BLaER1 treated with 17β-estradiol and CSF1 and Interleukin-3, amounts not matched to agents 10 nM and 100 nM (cell line): ENCODE results near the gene KCNN1.
"Not testable (repeated sequence)": the region's sequence is repeated elsewhere in the genome, so short reads cannot be mapped to it uniquely, and the experiment has no call there.

Source experiments
- H3K27ac ChIP-seq, 11 experiments: shearing (Covaris generic); formaldehyde crosslinking; 2 replicates each; pipeline ENCODE4 v1.8.1; 2022
- H3K27me3 ChIP-seq, 11 experiments: shearing (Covaris generic); formaldehyde crosslinking; 2 replicates each; pipeline ENCODE4 v1.8.1; 2022
- H3K36me3 ChIP-seq, 11 experiments: shearing (Covaris generic); formaldehyde crosslinking; 2 replicates each; pipeline ENCODE4 v1.8.1; 2022
- H3K4me1 ChIP-seq, 10 experiments: shearing (Covaris generic); formaldehyde crosslinking; 2 replicates each; pipeline ENCODE4 v1.8.1; 2022
- H3K4me2 ChIP-seq, 11 experiments: shearing (Covaris generic); formaldehyde crosslinking; 2 replicates each; pipeline ENCODE4 v1.8.1; 2022
- H3K4me3 ChIP-seq, 10 experiments: shearing (Covaris generic); formaldehyde crosslinking; 2 replicates each; pipeline ENCODE4 v1.8.1; 2022
- H3K9ac ChIP-seq, 11 experiments: shearing (Covaris generic); formaldehyde crosslinking; 2 replicates each; pipeline ENCODE4 v1.8.1; 2022
- H3K9me3 ChIP-seq, 11 experiments: shearing (Covaris generic); formaldehyde crosslinking; replicated peaks in 1 of 11; 2 replicates each; pipeline ENCODE4 v1.8.1; 2022
- H4K20me1 ChIP-seq, 11 experiments: shearing (Covaris generic); formaldehyde crosslinking; 2 replicates each; pipeline ENCODE4 v1.8.1; 2022
- Cebpa-rat ChIP-seq, 11 experiments: shearing (Covaris generic); IDR thresholded peaks; 2 replicates each; pipeline ENCODE4 v1.8.1; 2022

Gene KCNN1

DNA sequence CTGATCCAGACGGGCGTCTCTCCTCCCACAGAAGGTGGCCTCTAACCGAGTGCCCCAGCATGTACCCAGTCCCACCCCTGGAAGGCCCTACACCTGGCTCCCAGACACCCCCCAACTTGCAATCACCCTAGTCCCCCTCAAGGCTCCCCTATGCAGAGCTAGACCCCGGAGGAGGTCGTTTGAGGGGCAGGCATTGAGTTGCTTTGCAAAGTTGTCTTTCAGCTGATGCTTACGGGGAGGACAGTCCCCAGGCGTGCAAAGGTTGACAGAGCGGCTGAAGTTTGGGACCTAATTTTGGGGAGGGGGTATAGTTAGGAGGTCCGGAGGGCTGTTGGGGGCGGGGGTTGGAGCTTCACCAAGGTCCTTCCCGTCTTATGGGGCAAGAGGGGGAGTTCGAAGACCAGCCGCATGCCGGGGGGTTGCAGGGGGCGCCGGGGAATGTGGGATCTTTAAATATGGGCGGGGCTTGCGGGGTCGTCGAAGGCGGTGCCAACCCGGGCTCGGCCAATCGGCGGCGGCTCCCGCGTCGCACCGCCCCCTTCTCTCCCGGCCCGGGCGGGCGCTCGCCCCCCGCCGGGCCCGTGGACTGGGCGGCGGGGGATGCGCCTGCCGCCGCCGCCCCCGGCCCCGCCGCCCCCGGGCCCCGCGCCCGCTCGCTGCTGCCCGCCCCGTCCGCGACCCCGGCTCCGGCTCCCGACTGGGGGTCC, at the start of gene KCNN1:
Gene KCNN1 (plus strand): TSS at position 558 of the 707 bp plus-strand sequence. CDS start 6,782 bp downstream, outside the sequence.
- Histone ChIP-seq H3K4me3 (peak within 1 kb of the TSS in 9 of 10 experiments; percentile 34 to 62 (median 44); a peak in 14 of 20 replicates), H3K9ac (peak within 1 kb of the TSS in 5 of 11 experiments; percentile 13 to 56 (median 38); a peak in 5 of 22 replicates), H4K20me1 (peaks cover 0 to 5% (median 0%) of the 10 kb centered on the region in 11 experiments; a peak in 1 of 22 replicates), H3K4me2 (peak within 1 kb of the TSS; percentile 48 to 93 (median 78)), H3K27ac (peak within 1 kb of the TSS in 5 of 11 experiments; percentile 6 to 58 (median 37); a peak in 7 of 22 replicates), H3K4me1 (peaks cover 17 to 58% (median 44%) of the 10 kb centered on the region in 10 experiments), H3K36me3 (no peaks in the 10 kb centered on the region), H3K27me3 (peaks cover 21 to 59% (median 44%) of the 10 kb centered on the region in 11 experiments), H3K9me3 (no peaks in the 10 kb centered on the region)
- TF ChIP-seq Cebpa-rat (IDR thresholded peaks at IDR 0.05) = no peak

DNA sequence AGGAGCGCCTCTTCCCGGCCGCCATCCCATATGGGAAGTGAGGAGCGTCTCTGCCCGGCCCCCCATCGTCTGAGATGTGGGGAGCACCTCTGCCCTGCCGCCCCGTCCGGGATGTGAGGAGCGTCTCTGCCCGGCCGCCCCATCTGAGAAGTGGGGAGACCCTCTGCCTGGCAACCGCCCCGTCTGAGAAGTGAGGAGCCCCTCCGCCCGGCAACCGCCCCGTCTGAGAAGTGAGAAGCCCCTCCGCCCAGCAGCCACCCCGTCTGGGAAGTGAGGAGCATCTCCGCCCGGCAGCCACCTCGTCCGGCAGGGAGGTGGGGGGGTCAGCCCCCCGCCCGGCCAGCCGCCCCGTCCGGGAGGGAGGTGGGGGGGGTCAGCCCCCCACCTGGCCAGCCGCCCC, 48.8 kb upstream of the KCNN1 start:
- H3K27ac ChIP-seq, H3K4me1 ChIP-seq, H3K4me2 ChIP-seq, H3K4me3 ChIP-seq, H3K9ac ChIP-seq, H4K20me1 ChIP-seq, H3K27me3 ChIP-seq, H3K36me3 ChIP-seq: not testable (repeated sequence)
- peaks cover 25 to 53% (median 36%) of the 10 kb centered on the region in 11 experiments for H3K9me3 ChIP-seq

DNA sequence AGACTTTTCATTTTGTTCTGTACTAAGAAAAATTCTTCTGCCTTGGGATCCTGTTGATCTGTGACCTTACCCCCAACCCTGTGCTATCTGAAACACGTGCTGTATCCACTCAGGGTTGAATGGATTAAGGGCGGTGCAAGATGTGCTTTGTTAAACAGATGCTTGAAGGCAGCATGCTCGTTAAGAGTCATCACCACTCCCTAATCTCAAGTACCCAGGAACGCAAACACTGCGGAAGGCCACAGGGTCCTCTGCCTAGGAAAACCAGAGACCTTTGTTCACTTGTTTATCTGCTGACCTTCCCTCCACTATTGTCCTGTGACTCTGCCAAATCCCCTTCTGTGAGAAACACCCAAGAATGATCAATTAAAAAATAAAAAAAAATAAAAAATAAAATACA, 47.8 kb upstream of the KCNN1 start:
- H3K4me3 ChIP-seq, H3K27ac ChIP-seq, H3K9ac ChIP-seq, H3K36me3 ChIP-seq, H3K4me1 ChIP-seq, H4K20me1 ChIP-seq, H3K4me2 ChIP-seq, H3K27me3 ChIP-seq: not testable (repeated sequence)
- peaks cover 15 to 44% (median 27%) of the 10 kb centered on the region in 11 experiments for H3K9me3 ChIP-seq

DNA sequence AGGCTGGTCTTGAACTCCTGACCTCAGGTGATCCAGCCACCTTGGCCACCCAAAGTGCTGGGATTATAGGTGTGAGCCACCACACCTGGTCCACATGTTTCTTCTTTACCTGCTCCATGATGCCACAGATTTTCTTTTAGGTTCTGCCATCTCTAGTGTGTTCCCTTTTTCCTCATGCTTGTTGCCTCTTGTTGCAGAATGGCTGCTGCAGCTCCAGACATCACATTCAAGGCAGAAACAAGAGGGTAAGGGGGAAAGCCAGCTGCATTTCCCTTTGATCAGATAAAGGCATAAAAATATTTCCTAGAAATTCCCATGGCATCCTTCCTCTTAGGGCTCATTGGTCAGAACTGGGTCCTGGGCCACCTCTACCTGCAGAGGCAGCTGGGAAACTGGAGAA, 46.4 kb upstream of the KCNN1 start:
- Histone ChIP-seq H4K20me1 (no peaks in the 10 kb centered on the region), H3K9me3 (peaks cover 12 to 36% (median 21%) of the 10 kb centered on the region in 11 experiments; a peak in 21 of 22 replicates)

DNA sequence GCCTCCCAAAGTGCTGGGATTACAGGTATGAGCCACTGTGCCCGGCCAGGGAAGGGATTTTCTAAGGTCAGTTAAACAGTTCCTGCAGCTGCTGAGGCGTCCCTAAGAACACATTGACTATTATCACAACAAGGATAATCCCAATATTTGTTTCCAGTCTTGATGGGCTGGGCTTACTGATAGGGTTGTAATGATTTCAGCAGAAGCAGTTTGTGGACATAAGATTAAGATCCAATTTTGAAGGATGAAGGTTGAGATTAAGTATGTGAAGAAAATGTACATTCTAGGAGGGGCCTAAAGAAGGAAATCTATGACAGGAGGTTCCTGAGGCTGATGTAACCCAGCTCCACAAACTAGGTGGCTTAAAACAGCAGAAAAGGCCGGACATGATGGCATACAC, 44.8 kb upstream of the KCNN1 start:
- no peak for TF ChIP-seq Cebpa-rat (IDR thresholded peaks at IDR 0.05)

More for the DNA sequence above, 46.4 kb upstream of the KCNN1 start:
- TF ChIP-seq Cebpa-rat (IDR thresholded peaks at IDR 0.05) = no peak
- H3K4me1 ChIP-seq = no peaks in the 10 kb centered on the region
- H3K9ac ChIP-seq = no peak overlapping the region
- no peak overlapping the region for H3K4me2 ChIP-seq
- no peak overlapping the region for H3K27ac ChIP-seq
- H3K4me3 ChIP-seq = no peak overlapping the region
- H3K27me3 ChIP-seq = no peaks in the 10 kb centered on the region
- H3K36me3 ChIP-seq = no peaks in the 10 kb centered on the region

DNA sequence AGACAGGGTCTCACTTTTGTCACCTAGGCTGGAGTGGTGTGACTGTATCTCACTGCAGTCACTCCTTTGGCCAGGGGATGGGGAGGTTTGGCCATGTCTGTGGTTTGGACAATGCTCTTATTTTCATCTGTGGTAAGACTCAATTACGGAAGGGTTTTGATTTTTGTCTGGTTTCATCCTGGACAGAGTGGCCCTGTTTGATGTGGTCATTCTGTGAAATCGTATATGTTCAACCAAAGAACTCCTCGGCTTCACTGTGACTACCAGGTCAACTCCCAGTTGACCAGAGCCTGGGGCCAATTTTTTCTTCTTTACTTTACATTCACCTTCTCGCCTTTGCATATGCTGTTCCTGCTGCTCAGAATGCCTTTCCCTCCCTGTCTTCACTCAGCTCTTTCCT, 40.9 kb upstream of the KCNN1 start:
- no peaks in the 10 kb centered on the region for H3K36me3 ChIP-seq
- TF ChIP-seq Cebpa-rat (IDR thresholded peaks at IDR 0.05) = no peak
- no peaks in the 10 kb centered on the region for H3K9me3 ChIP-seq
- no peaks in the 10 kb centered on the region for H4K20me1 ChIP-seq
- H3K9ac ChIP-seq = no peak overlapping the region
- H3K4me2 ChIP-seq = no peak overlapping the region
- H3K4me1 ChIP-seq = no peaks in the 10 kb centered on the region
- no peak overlapping the region for H3K4me3 ChIP-seq
- no peak overlapping the region for H3K27ac ChIP-seq
- H3K27me3 ChIP-seq = no peaks in the 10 kb centered on the region

More for the DNA sequence above, 44.8 kb upstream of the KCNN1 start:
- H3K4me2 ChIP-seq = no peak overlapping the region
- no peak overlapping the region for H3K9ac ChIP-seq
- H3K4me3 ChIP-seq = no peak overlapping the region
- no peaks in the 10 kb centered on the region for H3K27me3 ChIP-seq
- peaks cover 5 to 23% (median 11%) of the 10 kb centered on the region in 11 experiments; a peak in 21 of 22 replicates for H3K9me3 ChIP-seq
- H3K36me3 ChIP-seq = no peaks in the 10 kb centered on the region
- no peak overlapping the region for H3K27ac ChIP-seq
- H3K4me1 ChIP-seq = no peaks in the 10 kb centered on the region
- no peaks in the 10 kb centered on the region for H4K20me1 ChIP-seq

DNA sequence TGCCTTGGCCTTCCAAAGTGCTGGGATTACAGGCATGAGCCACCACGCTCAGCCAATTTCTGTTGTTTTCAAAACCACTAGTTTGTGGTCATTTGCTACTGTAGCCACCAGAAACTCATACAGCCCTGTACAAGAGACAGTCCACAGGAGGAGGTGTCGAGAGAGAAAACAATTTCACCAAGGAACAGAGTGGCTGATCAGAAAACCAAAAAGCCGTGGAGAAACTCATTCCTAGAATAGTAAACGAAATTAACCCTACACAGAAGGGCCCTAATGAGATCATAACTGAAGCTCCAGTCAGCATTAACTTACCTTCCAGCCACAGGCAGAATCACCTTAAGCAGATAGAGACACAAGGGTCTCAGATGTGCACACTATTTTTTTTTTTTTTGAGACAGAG, 37.9 kb upstream of the KCNN1 start:
- no peak for TF ChIP-seq Cebpa-rat (IDR thresholded peaks at IDR 0.05)
- no peaks in the 10 kb centered on the region for H3K9me3 ChIP-seq
- peaks cover 14 to 18% (median 17%) of the 10 kb centered on the region in 10 experiments for H3K4me1 ChIP-seq
- no peaks in the 10 kb centered on the region for H3K36me3 ChIP-seq
- H3K9ac ChIP-seq = no peak overlapping the region
- peaks cover 0 to 5% (median 0%) of the 10 kb centered on the region in 11 experiments; a peak in 1 of 22 replicates for H4K20me1 ChIP-seq
- H3K27me3 ChIP-seq = no peaks in the 10 kb centered on the region
- H3K4me2 ChIP-seq = no peak overlapping the region
- H3K4me3 ChIP-seq = no peak overlapping the region
- H3K27ac ChIP-seq = no peak overlapping the region

DNA sequence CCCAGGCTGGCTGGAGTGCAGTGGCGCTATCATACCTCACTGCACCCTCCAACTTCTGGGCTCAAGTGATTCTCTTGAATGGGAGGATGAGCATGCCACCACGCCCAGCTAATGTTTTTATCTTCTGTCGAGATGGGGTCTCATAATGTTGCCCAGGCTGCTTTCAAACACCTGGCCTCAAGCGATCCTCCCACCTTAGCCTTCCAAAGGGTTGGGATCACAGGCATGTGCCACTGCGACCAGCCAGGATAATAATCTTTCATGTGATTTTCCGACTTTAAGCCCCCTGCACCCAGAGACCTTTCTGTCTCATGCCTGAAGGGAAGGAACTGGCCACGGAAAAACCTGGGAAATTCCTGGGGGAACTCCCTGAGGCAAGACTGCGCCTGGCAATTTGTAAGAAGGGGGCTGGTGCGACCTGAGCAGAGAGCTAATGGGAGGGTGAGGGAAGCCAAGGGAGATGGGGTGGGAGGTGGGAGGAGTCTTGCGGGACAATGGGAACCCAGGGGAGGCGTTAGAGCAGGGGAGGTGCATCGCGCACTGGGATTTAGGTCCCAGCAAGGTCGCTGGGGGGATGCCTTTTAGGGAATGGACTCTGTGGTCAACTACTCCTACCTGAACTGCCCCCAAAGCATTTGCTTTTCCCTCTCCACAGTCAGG, 35.2 kb upstream of the KCNN1 start:
- peak overlapping the region; percentile 78 to 94 (median 88); a peak in 17 of 20 replicates for H3K4me3 ChIP-seq
- no peaks in the 10 kb centered on the region for H3K9me3 ChIP-seq
- H3K27me3 ChIP-seq = no peaks in the 10 kb centered on the region
- H3K4me1 ChIP-seq = peaks cover 18 to 24% (median 22%) of the 10 kb centered on the region in 10 experiments
- peak overlapping the region; percentile 82 to 99 (median 96) for H3K4me2 ChIP-seq
- no peak for TF ChIP-seq Cebpa-rat (IDR thresholded peaks at IDR 0.05)
- H3K9ac ChIP-seq = peak overlapping the region; percentile 83 to 95 (median 92); a peak in 16 of 22 replicates
- H4K20me1 ChIP-seq = peaks cover 0 to 8% (median 0%) of the 10 kb centered on the region in 11 experiments; a peak in 1 of 22 replicates
- peaks cover 0 to 13% (median 7%) of the 10 kb centered on the region in 11 experiments; a peak in 19 of 22 replicates for H3K36me3 ChIP-seq
- peak overlapping the region in 6 of 11 experiments; percentile 88 to 98 (median 96); a peak in 4 of 22 replicates for H3K27ac ChIP-seq
